HepG2 (cell line): Measurements from ENCODE around the gene DYNC2H1. TPM values are rescaled to one million over a fixed set of nuclear protein-coding genes. Genes with fewer than 3 reads are reported as not detected.

Experiments
- ATAC-seq: fragments of 200-7000 bp; cut with Tn5 transposase; 3 replicates; pipeline ENCODE4 v1.9.1; 2020; ENCODE audit warnings: mild to moderate bottlenecking, moderate library complexity
- BruUV-seq: library from RNA; stranded (reverse); fragments of 400-500 nt; replicated peaks from 2 replicates; lab custom pipeline; 2021; lab: Mats Ljungman, UMichigan
- CTCF ChIA-PET: fragments of 300-600 bp; formaldehyde crosslinking; extraction: SDS; loops from one replicate; lab custom pipeline; 2021; ENCODE audit warnings: low total read pairs, inconsistent platforms, low intra/inter-chr PET ratio; lab: Yijun Ruan, JAX
- POLR2A ChIA-PET: fragments of 350-600 bp; sonication (Branson Sonifier 250); formaldehyde crosslinking; loops from one replicate; lab custom pipeline; 2020; ENCODE audit warnings: antibody characterized with exemption, inconsistent platforms; lab: Yijun Ruan, JAX
- DNase-seq: peaks from one replicate; pipeline ENCODE4 v3.0.0-alpha.2; 2015; ENCODE audit warnings: low spot score
- FAIRE-seq: peaks from 3 replicates; lab custom pipeline; 2011; peaks lifted over from hg19 to GRCh38; lab: Jason Lieb, UNC
- H2AFZ ChIP-seq: one replicate; pipeline ENCODE4 v1.6.1; 2011; ENCODE audit warnings: low read length, inconsistent platforms
- H3K27ac ChIP-seq: fragments of 300-600 bp; 3 replicates; pipeline ENCODE4 v1.8.0; 2011; ENCODE audit warnings: mixed run types, mild to moderate bottlenecking, mixed read lengths, low read length, inconsistent platforms; ENCODE audit not compliant: insufficient read depth; ENCODE audit errors: extremely low read length
- H3K27me3 ChIP-seq, 2 experiments: fragments of 200-600 bp in 1 of 2; 2 replicates in 1 of 2; 3 replicates in 1 of 2; pipeline versions ENCODE4 v1.6.0 to v1.8.0; 2011; ENCODE audit warnings: low read length in 2 of 2, mild to moderate bottlenecking in 2 of 2, moderate library complexity in 2 of 2, inconsistent platforms in 1 of 2; ENCODE audit not compliant: insufficient read depth in 2 of 2, control insufficient read depth in 1 of 2
- H3K36me3 ChIP-seq, 2 experiments: fragments of 200-600 bp in 1 of 2; replicated peaks in 1 of 2; 2 replicates in 1 of 2; 3 replicates in 1 of 2; pipeline versions ENCODE4 v1.5.1 to v1.8.0; 2011; ENCODE audit warnings: low read length in 2 of 2, inconsistent platforms in 1 of 2; ENCODE audit not compliant: insufficient read depth in 2 of 2, control insufficient read depth in 1 of 2
- H3K4me1 ChIP-seq: 2 replicates; pipeline ENCODE4 v1.5.1; 2012; ENCODE audit warnings: low read length, inconsistent platforms; ENCODE audit not compliant: insufficient read depth
- H3K4me2 ChIP-seq: 2 replicates; pipeline ENCODE4 v1.6.0; 2011; ENCODE audit warnings: low read depth, low read length, inconsistent platforms
- H3K4me3 ChIP-seq, 3 experiments: fragments of 200-600 bp in 1 of 3; sonication (generic), shearing (Covaris generic) in 1 of 3; replicated peaks in 1 of 3; 2 replicates each; pipeline ENCODE4 v1.5.1; 2011 to 2016; ENCODE audit warnings: low read length in 3 of 3, inconsistent platforms in 2 of 3, low read depth in 2 of 3, mild to moderate bottlenecking in 2 of 3, control low read depth in 1 of 3, mixed read lengths in 1 of 3; ENCODE audit not compliant: insufficient read depth in 1 of 3
- H3K79me2 ChIP-seq: one replicate; pipeline ENCODE4 v1.6.1; 2011; ENCODE audit warnings: low read length, inconsistent platforms; ENCODE audit not compliant: insufficient read depth
- H3K9ac ChIP-seq: 2 replicates; pipeline ENCODE4 v1.6.0; 2011; ENCODE audit warnings: mild to moderate bottlenecking, low read depth, low read length, inconsistent platforms; ENCODE audit not compliant: insufficient read depth
- H3K9me3 ChIP-seq: 2 replicates; pipeline ENCODE4 v1.5.1; 2012; ENCODE audit warnings: mild to moderate bottlenecking, low read length
- H4K20me1 ChIP-seq: 2 replicates; pipeline ENCODE4 v1.6.0; 2011; ENCODE audit warnings: inconsistent platforms, mild to moderate bottlenecking, low read length, moderate library complexity; ENCODE audit not compliant: insufficient read depth
- AKAP8 ChIP-seq: sonication (generic); formaldehyde crosslinking; IDR thresholded peaks from 2 replicates; pipeline ENCODE4 v1.5.1; 2020; ENCODE audit warnings: mild to moderate bottlenecking, missing genetic modification reagents
- CERS6 ChIP-seq: sonication (generic); formaldehyde crosslinking; IDR thresholded peaks from 2 replicates; pipeline ENCODE4 v1.5.0; 2020; ENCODE audit warnings: missing genetic modification reagents
- CSRNP1 ChIP-seq: sonication (generic); formaldehyde crosslinking; IDR thresholded peaks from 2 replicates; pipeline ENCODE4 v1.8.1; 2023; ENCODE audit warnings: mild to moderate bottlenecking, missing genetic modification reagents
- EZH2 ChIP-seq: conservative IDR thresholded peaks from 2 replicates; pipeline ENCODE4 v1.6.1; 2012; ENCODE audit warnings: mild to moderate bottlenecking, low read depth, low read length, moderate library complexity
- FOSL1 ChIP-seq: sonication (generic); formaldehyde crosslinking; IDR thresholded peaks from 2 replicates; pipeline ENCODE4 v1.9.0; 2021; ENCODE audit warnings: missing genetic modification reagents, borderline replicate concordance
- FOXC1 ChIP-seq: sonication (generic); formaldehyde crosslinking; IDR thresholded peaks from 2 replicates; pipeline ENCODE4 v1.8.0; 2022; ENCODE audit warnings: mild to moderate bottlenecking, missing genetic modification reagents, borderline replicate concordance
- GATAD1 ChIP-seq: IDR thresholded peaks from 2 replicates; pipeline ENCODE4 v1.6.1; 2016; ENCODE audit warnings: missing genetic modification reagents, missing compliant biosample characterization
- HDAC6 ChIP-seq: fragments of 200-600 bp; sonication (generic); IDR thresholded peaks from 2 replicates; pipeline ENCODE4 v1.7.0; 2017; ENCODE audit warnings: mild to moderate bottlenecking, antibody characterized with exemption, low read length, low read depth
- KDM2A ChIP-seq: sonication (generic); formaldehyde crosslinking; IDR thresholded peaks from 2 replicates; pipeline ENCODE4 v1.4.0; 2020; ENCODE audit warnings: low read depth, missing genetic modification reagents, borderline replicate concordance
- KDM6A ChIP-seq: IDR thresholded peaks from 2 replicates; pipeline ENCODE4 v1.6.1; 2016; ENCODE audit warnings: low read depth
- KLF11 ChIP-seq: IDR thresholded peaks from 2 replicates; pipeline ENCODE4 v1.6.1; 2016; ENCODE audit warnings: missing compliant biosample characterization
- NCOA5 ChIP-seq: sonication (generic); formaldehyde crosslinking; IDR thresholded peaks from 2 replicates; pipeline ENCODE4 v1.4.0; 2020; ENCODE audit warnings: missing genetic modification reagents
- SCMH1 ChIP-seq: sonication (generic); formaldehyde crosslinking; IDR thresholded peaks from 2 replicates; pipeline ENCODE4 v1.9.0; 2021; ENCODE audit warnings: missing genetic modification reagents, mild to moderate bottlenecking, borderline replicate concordance
- YEATS2 ChIP-seq: sonication (generic); formaldehyde crosslinking; IDR thresholded peaks from 2 replicates; pipeline ENCODE4 v1.4.0; 2020; ENCODE audit warnings: missing genetic modification reagents, borderline replicate concordance
- ZFY ChIP-seq: sonication (generic); formaldehyde crosslinking; IDR thresholded peaks from 2 replicates; pipeline ENCODE4 v1.4.0; 2020; ENCODE audit warnings: missing genetic modification reagents
- ZNF772 ChIP-seq: sonication (generic); formaldehyde crosslinking; IDR thresholded peaks from 2 replicates; pipeline ENCODE4 v1.5.0; 2020; ENCODE audit warnings: mild to moderate bottlenecking, missing genetic modification reagents
- WGBS: methylation state at CpG from one replicate; pipeline ENCODE4 v1.1.6; 2017; ENCODE audit warnings: low lambda C conversion rate; 5-methylcytosine and 5-hydroxymethylcytosine counted together
- in situ Hi-C: cut with HindIII; loops from 2 replicates; pipeline ENCODE4 v1.10.0; 2017; ENCODE audit warnings: low pct_unique_long_range_greater_than_20kb; ENCODE audit not compliant: extremely low pct_ligation_motif_present
- intact Hi-C: fragments of 100-400 bp; cut with micrococcal nuclease; formaldehyde crosslinking; loops from one replicate; pipeline ENCODE4 v1.10.0; 2022; ENCODE audit not compliant: unreplicated experiment
- polyA plus RNA-seq, 8 experiments: library from polyadenylated mRNA; depleted of rRNA in 3 of 8; stranded (reverse) in 7 of 8; unstranded in 1 of 8; fragments of >200 nt; fragmentation: Illumina TruSeq in 4 of 8; extraction: Trizol in 4 of 8; gene quantifications; 2 replicates each; pipeline versions ENCODE4 v1.2.1 to v1.2.3, GENCODE V29; 2011 to 2016; ENCODE audit warnings: low read depth in 4 of 8, missing spikeins in 1 of 8, mixed read lengths in 1 of 8; ENCODE audit not compliant: insufficient read depth in 1 of 8
- total RNA-seq, 5 experiments: library from RNA; depleted of rRNA; stranded (reverse); fragments of >200 nt; fragmentation: Illumina TruSeq; extraction: Trizol; gene quantifications; 2 replicates each; pipeline ENCODE4 v1.2.3, GENCODE V29; 2016; ENCODE audit warnings: low read depth in 1 of 5
- TF ChIP-seq, protein P1 (sequence below): sonication (generic); formaldehyde crosslinking; IDR thresholded peaks from 2 replicates; pipeline ENCODE4 v1.8.1; 2023; ENCODE audit warnings: mild to moderate bottlenecking, moderate library complexity, missing genetic modification reagents
- TF ChIP-seq, protein P2 (sequence below), 2 experiments: IDR thresholded peaks; 2 replicates each; pipeline ENCODE4 v1.6.1; 2011 to 2012; ENCODE audit warnings: low read length in 2 of 2, borderline replicate concordance in 1 of 2, low read depth in 1 of 2, mild to moderate bottlenecking in 1 of 2, moderate library complexity in 1 of 2

DYNC2H1 gene
- total and polyA plus RNA-seq, 2 of the 13 experiments (the other 11 are each of a cell fraction or from before 2014, with no cell fraction given), result 0.49 to 0.66 TPM

DNA sequence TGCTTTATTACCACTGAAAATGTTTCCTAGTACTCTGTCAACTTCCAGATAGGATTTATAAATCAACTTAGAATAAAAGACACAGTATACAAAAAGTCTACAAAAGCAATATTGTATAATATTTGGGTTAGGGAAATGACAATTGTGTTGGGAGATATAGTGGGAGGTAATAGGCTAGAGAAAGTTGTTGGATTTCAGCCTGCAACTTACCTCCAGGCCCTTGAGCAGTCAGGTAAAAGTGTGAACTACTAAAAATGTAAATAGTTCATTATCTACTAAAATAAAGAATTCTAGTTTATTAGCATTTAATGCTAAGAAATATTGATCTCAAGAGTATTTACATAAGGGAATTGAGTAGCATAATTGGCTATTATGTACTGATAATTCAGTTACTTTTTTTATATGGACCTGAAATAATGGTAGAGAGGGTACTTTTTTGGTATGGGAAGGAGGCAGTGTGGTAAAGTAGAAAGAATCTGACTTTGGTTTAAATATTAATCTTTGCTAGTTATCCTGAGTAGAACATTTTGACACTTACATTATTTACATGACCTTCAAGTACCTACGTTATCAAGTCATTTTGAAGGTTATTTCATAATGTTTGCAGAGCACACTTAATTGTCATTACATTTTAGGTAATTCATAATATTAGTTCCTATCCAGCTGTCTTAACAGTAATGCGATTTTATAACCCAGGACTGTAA lies 55.0 kb downstream of the DYNC2H1 start:
- H3K9me3 ChIP-seq, result no peaks in the 10 kb centered on the region
- H3K4me2 ChIP-seq, result no peak overlapping the region
- ChIA-PET POLR2A (no interaction called here), CTCF (no interaction called here)
- no peaks in the 10 kb centered on the region for H3K4me1 ChIP-seq
- WGBS, result 28% methylated on average over 2 of the region's 2 CpGs
- in situ Hi-C loops (no loop called here), intact Hi-C loops (no loop called here)
- DNase-seq (no peak), ATAC-seq (no peak), FAIRE-seq (no peak)
- no peak overlapping the region for H3K9ac ChIP-seq
- H3K36me3 ChIP-seq, result no peaks in the 10 kb centered on the region
- H2AFZ ChIP-seq, result no peak overlapping the region
- no TSS peak for BruUV-seq
- no peak overlapping the region for H3K27ac ChIP-seq
- H4K20me1 ChIP-seq, result no peaks in the 10 kb centered on the region
- H3K27me3 ChIP-seq, result no peaks in the 10 kb centered on the region
- H3K79me2 ChIP-seq, result no peaks in the 10 kb centered on the region
- no peak overlapping the region for H3K4me3 ChIP-seq
- TF ChIP-seq, protein P1, sequence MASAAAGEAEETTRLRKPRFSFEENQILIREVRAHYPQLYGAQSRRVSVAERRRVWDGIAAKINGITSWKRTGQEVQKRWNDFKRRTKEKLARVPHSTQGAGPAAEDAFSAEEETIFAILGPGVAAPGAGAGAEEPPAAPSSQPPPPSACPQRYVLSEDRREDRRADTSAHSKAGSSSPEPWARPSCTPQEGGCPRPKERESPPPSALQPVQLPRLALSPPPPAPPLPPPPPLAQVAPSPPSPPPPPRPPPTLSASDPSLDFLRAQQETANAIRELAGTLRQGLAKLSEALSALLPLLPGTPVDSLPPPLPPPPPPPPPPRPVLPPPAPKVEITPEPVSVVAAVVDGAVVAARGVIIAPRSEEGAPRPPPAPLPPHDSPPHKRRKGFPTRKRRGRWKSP (CRISPR knock-in tag), result no peak
- no peak for TF ChIP-seq EZH2
- no peak for TF ChIP-seq HDAC6
- TF ChIP-seq NCOA5 (CRISPR knock-in tag), result no peak
- no peak for TF ChIP-seq KLF11 (CRISPR knock-in tag)
- no peak for TF ChIP-seq FOXC1
- no peak for TF ChIP-seq YEATS2 (CRISPR knock-in tag)
- no peak for TF ChIP-seq GATAD1
- TF ChIP-seq AKAP8 (CRISPR knock-in tag), result no peak
- no peak for TF ChIP-seq KDM6A (CRISPR knock-in tag)
- no peak for TF ChIP-seq SCMH1 (CRISPR knock-in tag)
- TF ChIP-seq ZNF772 (CRISPR knock-in tag), result no peak
- TF ChIP-seq ZFY (CRISPR knock-in tag), result no peak
- no peak for TF ChIP-seq KDM2A (CRISPR knock-in tag)
- no peak for TF ChIP-seq CSRNP1
- TF ChIP-seq, protein P2, sequence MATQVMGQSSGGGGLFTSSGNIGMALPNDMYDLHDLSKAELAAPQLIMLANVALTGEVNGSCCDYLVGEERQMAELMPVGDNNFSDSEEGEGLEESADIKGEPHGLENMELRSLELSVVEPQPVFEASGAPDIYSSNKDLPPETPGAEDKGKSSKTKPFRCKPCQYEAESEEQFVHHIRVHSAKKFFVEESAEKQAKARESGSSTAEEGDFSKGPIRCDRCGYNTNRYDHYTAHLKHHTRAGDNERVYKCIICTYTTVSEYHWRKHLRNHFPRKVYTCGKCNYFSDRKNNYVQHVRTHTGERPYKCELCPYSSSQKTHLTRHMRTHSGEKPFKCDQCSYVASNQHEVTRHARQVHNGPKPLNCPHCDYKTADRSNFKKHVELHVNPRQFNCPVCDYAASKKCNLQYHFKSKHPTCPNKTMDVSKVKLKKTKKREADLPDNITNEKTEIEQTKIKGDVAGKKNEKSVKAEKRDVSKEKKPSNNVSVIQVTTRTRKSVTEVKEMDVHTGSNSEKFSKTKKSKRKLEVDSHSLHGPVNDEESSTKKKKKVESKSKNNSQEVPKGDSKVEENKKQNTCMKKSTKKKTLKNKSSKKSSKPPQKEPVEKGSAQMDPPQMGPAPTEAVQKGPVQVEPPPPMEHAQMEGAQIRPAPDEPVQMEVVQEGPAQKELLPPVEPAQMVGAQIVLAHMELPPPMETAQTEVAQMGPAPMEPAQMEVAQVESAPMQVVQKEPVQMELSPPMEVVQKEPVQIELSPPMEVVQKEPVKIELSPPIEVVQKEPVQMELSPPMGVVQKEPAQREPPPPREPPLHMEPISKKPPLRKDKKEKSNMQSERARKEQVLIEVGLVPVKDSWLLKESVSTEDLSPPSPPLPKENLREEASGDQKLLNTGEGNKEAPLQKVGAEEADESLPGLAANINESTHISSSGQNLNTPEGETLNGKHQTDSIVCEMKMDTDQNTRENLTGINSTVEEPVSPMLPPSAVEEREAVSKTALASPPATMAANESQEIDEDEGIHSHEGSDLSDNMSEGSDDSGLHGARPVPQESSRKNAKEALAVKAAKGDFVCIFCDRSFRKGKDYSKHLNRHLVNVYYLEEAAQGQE (IDR thresholded peaks at IDR 0.05; ENCODE audit: borderline replicate concordance in 1 of 2, low read depth in 1 of 2, low read length in 2 of 2), result no peak
- no peak for TF ChIP-seq CERS6 (CRISPR knock-in tag)
- TF ChIP-seq FOSL1, result no peak
